Activated effector memory CD4-positive, alpha-beta T cell treated with anti-CD3 and anti-CD28 coated beads, Interleukin-2, amount 50 U/mL, for 16 hours (primary cell): Measurements from ENCODE around the gene IL36RN.
A peak's percentile ranks its signal among the peaks of the same experiment; 100 is the strongest.

Experiments used
- DNase-seq: peaks from one replicate; pipeline ENCODE4 v3.0.0-alpha.2; 2020

The IL36RN gene

DNA sequence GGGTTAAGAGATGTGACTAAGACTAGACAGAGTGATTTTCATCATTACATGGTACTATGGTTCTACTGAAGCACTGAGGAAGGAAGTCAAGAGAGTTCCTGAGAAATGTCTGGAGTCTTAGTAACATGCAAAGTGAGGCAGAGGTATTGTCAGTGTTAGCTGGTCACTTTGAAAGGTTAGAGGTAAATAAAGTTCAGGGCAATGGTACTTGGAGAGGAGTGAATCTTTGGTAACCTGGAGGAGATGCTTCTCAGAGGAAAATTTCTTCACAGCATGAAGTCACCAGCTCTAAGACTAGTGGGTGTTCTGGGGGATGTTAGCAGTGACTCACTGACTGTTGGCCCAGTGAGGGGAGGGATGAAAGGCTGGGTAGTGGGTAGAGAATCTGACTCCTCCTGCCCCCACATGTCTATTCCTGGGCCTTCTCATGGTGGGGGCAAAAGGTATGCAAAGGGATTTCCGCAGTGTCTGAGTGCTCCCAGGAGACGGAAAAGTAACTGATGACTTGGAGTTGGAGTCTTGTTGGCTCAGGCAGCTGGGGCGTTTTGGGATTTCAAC is 45.1 kb downstream of the IL36RN start:
- DNase-seq, result peak; percentile 66

DNA sequence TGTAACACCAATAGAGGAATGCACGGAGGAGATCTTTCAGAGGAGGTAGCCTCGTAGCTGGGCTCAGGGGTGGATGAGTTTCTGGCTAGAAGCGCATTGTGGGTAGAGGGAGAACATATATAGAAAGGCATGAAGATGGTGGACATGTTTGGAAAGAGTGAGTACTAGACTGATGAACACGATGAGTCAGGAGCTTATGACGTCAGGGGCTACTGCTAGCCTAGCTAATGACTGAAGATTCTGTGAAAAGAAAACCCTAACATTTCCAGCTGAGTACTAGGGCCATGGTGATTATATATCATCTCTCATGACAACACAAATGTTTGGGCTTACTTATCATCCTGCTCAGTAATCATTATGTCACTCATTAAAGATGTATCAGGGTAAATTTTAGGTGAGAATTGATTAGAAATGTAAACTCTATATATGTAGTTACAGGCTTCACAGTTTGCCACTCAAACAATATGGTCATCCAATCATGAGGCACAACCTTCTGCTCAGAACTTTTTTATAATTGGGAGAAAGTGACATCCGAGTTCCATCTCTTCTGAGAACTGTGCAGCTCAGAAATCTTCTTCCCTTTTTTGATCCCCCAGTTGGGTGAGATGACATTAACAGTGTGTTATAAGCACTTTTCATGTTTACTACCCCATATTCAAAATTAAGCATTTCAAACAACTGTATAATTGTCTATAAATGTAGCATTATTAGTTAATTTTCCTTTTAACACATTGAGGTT is 46.2 kb downstream of the IL36RN start:
- no peak for DNase-seq

DNA sequence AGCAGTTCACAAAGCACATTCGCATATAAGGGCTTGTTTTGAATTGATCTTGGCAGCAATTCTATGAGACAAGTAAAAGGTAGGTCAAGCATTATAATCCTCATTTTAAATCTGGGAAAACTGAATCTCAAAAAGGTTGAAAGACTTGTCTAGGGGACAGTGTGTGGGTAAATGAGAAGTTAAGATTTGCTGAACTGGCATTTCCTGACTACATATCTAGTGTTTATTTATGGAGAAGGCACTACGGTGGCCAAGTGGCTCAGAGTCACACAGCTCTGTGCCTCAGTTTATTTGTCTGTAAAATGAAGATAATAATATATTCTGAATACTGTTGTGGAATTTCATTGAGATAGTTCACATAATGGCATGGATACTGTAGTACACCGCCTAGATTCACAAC is 52.1 kb downstream of the IL36RN start:
- DNase-seq, result no peak

DNA sequence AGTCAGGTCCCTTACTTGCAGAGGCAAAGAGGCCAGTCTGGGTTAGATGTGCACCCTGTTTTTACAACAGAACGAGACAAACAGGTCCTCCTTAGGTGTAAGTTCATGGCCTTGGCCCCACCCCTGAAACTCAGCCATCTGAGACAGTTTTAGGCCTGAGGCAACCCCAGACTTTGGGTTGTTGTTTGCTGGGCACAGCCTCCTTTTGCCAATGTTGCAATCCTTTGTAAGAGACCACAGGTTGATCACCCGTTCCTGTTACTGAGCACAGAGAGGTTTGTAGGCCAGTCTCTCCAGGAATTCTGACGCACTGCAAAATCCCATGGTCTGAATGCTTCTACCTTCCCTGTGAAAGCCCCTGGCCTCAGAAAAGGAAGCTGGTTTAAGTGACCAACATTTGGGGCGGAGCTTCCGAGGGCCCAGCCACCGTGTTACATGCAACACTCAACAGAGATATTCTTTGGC is 52.9 kb downstream of the IL36RN start:
- no peak for DNase-seq

DNA sequence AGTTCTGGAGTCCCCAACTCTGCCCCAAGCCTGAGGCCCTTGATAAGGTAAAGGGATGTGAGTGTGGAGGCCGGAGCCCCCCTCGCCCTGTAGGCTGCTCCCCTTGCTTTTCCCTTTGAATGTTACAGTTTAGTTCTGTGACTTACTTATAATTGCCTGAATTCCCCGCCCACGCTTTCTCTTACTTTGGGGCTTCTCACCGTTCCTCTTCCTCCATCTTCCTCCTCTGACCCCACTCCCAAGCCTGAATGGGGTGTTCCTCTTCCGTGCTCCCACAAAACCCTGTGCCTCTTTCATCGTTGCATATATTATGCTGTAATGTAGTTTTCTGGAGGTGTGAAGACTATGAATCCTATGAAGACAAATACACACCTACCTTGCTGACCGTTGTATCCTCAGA is 53.4 kb downstream of the IL36RN start:
- DNase-seq, result no peak

DNA sequence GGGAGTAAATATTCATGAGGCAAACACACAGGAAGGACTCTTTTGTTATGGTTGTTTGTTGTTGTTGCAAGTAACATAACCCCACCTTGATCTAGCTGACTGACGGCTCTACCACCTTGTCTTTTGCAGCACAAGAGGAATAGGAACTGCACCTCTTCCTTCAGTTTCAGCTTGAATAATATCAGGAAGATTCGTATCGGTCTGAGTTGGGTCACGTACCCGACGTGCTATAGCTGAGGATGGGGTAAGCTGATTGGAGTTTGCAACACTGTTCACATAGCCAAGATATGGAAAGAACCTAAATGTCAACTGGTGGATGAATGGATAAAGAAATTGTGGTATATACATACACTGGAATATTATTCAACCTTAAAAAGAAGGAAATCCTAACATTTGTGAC is 53.9 kb downstream of the IL36RN start:
- DNase-seq, result no peak

DNA sequence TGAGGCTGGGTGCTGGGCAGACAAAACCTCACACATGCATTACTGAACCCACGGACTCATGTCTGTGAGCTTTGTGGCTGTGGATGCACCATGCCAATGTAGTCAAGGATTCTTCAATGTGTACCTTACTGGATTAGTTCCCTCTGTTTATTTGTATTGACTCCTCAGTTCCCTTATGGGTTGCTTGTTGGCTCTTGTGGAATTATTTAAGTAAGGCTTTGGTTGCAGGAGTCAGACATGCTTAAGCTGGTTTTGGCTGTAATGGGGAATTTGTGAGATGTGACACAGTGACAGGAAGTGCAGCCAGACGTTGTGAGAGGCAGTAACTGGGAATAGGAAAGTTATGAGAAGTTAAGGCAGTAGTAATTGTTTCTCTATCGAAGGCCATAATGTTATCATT is 54.8 kb downstream of the IL36RN start:
- DNase-seq, result no peak
